ENCODE results near the gene MN1.

The MN1 gene

GRCh38 chr22:27709919-27710675 lies 91.5 kb downstream of the MN1 start:
- Histone ChIP-seq H3K36me3 (ENCODE audit: control insufficient read depth, insufficient read depth, low read length) (peaks cover 75% of the 10 kb centered on the region), H3K27ac (ENCODE audit: low read depth, low read length) (no peak overlapping the region), H3K9ac (ENCODE audit: low read length) (no peak overlapping the region), H3K9me3 (ENCODE audit: control insufficient read depth, insufficient read depth, low read depth, low read length) (no peaks in the 10 kb centered on the region; the same call in 1 of the 2 replicates), H3K4me3 (ENCODE audit: low read depth, low read length) (no peak overlapping the region), H3K27me3 (ENCODE audit: control insufficient read depth, insufficient read depth, low read length) (no peaks in the 10 kb centered on the region), H3K4me1 (ENCODE audit: control insufficient read depth, insufficient read depth, low read length) (peaks cover 11% of the 10 kb centered on the region; the same call in 1 of the 2 replicates)

- Histone ChIP-seq H3K9me3 (ENCODE audit: control insufficient read depth, insufficient read depth, low read depth, low read length) (peaks cover 16% of the 10 kb centered on the region), H3K9ac (ENCODE audit: low read length) (no peak overlapping the region), H3K27ac (ENCODE audit: low read depth, low read length) (no peak overlapping the region), H3K36me3 (ENCODE audit: control insufficient read depth, insufficient read depth, low read length) (peaks cover 81% of the 10 kb centered on the region), H3K4me3 (ENCODE audit: low read depth, low read length) (no peak overlapping the region), H3K4me1 (ENCODE audit: control insufficient read depth, insufficient read depth, low read length) (no peaks in the 10 kb centered on the region), H3K27me3 (ENCODE audit: control insufficient read depth, insufficient read depth, low read length) (no peaks in the 10 kb centered on the region)
These were observed 95.1 kb downstream of the MN1 start for GRCh38 chr22:27706489-27706888.

- Histone ChIP-seq H3K36me3 (ENCODE audit: control insufficient read depth, insufficient read depth, low read length) (peaks cover 77% of the 10 kb centered on the region), H3K27me3 (ENCODE audit: control insufficient read depth, insufficient read depth, low read length) (no peaks in the 10 kb centered on the region)
These were observed 96.0 kb downstream of the MN1 start for GRCh38 chr22:27705408-27706080.

GRCh38 chr22:27704581-27704980 lies 97.0 kb downstream of the MN1 start:
- peaks cover 68% of the 10 kb centered on the region for H3K36me3 ChIP-seq (ENCODE audit: control insufficient read depth, insufficient read depth, low read length)
- H3K9ac ChIP-seq (ENCODE audit: low read length), result no peak overlapping the region
- no peaks in the 10 kb centered on the region for H3K27me3 ChIP-seq (ENCODE audit: control insufficient read depth, insufficient read depth, low read length)
- no peaks in the 10 kb centered on the region for H3K4me1 ChIP-seq (ENCODE audit: control insufficient read depth, insufficient read depth, low read length)
- H3K27ac ChIP-seq (ENCODE audit: low read depth, low read length), result no peak overlapping the region
- H3K4me3 ChIP-seq (ENCODE audit: low read depth, low read length), result no peak overlapping the region
- peaks cover 16% of the 10 kb centered on the region for H3K9me3 ChIP-seq (ENCODE audit: control insufficient read depth, insufficient read depth, low read depth, low read length)

More at GRCh38 chr22:27705408-27706080, 96.0 kb downstream of the MN1 start:
- Histone ChIP-seq H3K4me3 (ENCODE audit: low read depth, low read length) (no peak overlapping the region), H3K9ac (ENCODE audit: low read length) (no peak overlapping the region), H3K9me3 (ENCODE audit: control insufficient read depth, insufficient read depth, low read depth, low read length) (peaks cover 16% of the 10 kb centered on the region), H3K27ac (ENCODE audit: low read depth, low read length) (no peak overlapping the region), H3K4me1 (ENCODE audit: control insufficient read depth, insufficient read depth, low read length) (no peaks in the 10 kb centered on the region)

GRCh38 chr22:27699383-27700019 lies 102.1 kb downstream of the MN1 start:
- H3K27ac ChIP-seq (ENCODE audit: low read depth, low read length), result no peak overlapping the region
- no peaks in the 10 kb centered on the region for H3K27me3 ChIP-seq (ENCODE audit: control insufficient read depth, insufficient read depth, low read length)
- peaks cover 26% of the 10 kb centered on the region for H3K9me3 ChIP-seq (ENCODE audit: control insufficient read depth, insufficient read depth, low read depth, low read length)
- H3K36me3 ChIP-seq (ENCODE audit: control insufficient read depth, insufficient read depth, low read length), result peaks cover 60% of the 10 kb centered on the region
- no peaks in the 10 kb centered on the region for H3K4me1 ChIP-seq (ENCODE audit: control insufficient read depth, insufficient read depth, low read length)
- no peak overlapping the region for H3K4me3 ChIP-seq (ENCODE audit: low read depth, low read length)
- no peak overlapping the region for H3K9ac ChIP-seq (ENCODE audit: low read length)

- Histone ChIP-seq H3K36me3 (ENCODE audit: control insufficient read depth, insufficient read depth, low read length) (peaks cover 59% of the 10 kb centered on the region), H3K9ac (ENCODE audit: low read length) (no peak overlapping the region), H3K27ac (ENCODE audit: low read depth, low read length) (no peak overlapping the region), H3K4me3 (ENCODE audit: low read depth, low read length) (no peak overlapping the region), H3K27me3 (ENCODE audit: control insufficient read depth, insufficient read depth, low read length) (no peaks in the 10 kb centered on the region), H3K4me1 (ENCODE audit: control insufficient read depth, insufficient read depth, low read length) (no peaks in the 10 kb centered on the region), H3K9me3 (ENCODE audit: control insufficient read depth, insufficient read depth, low read depth, low read length) (peaks cover 25% of the 10 kb centered on the region)
These were observed 102.7 kb downstream of the MN1 start for GRCh38 chr22:27698813-27699212.

Measured in HUES6 (cell line).